ENCODE results near the gene SLC35F4. TPM values are rescaled to one million over a fixed set of nuclear protein-coding genes. Genes with fewer than 3 reads are reported as not detected.

The SLC35F4 gene
- total and polyA plus RNA-seq, 2 donors (not counting 1 experiment from before 2014, with no cell fraction given) = not detected

- H3K4me1 Mint-ChIP-seq = no peaks in the 10 kb centered on the region
- Histone ChIP-seq H3K9me3 (ENCODE audit: control extremely low read depth in 1 of 3, control insufficient read depth in 2 of 3, insufficient read depth in 1 of 3, low read length in 2 of 3) (peaks cover 0 to 9% (median 0%) of the 10 kb centered on the region in 3 donors), H3K27ac (ENCODE audit: low read length in 2 of 2) (no peak overlapping the region), H3K4me2 (replicated peaks; ENCODE audit: low read depth, low read length, poor library complexity, severe bottlenecking) (no peak overlapping the region), H3K27me3 (replicated peaks in 1 of 4; ENCODE audit: control extremely low read depth in 1 of 4, control insufficient read depth in 3 of 4, insufficient read depth in 4 of 4, low read length in 3 of 4) (no peaks in the 10 kb centered on the region), H4K20me1 (ENCODE audit: control insufficient read depth, insufficient read depth, low read length, poor library complexity, severe bottlenecking) (no peaks in the 10 kb centered on the region), H3K4me3 (ENCODE audit: control extremely low read depth in 1 of 5, extremely low read depth in 1 of 5, insufficient read depth in 1 of 5, low read depth in 2 of 5, low read length in 4 of 5) (no peak overlapping the region), H3K9ac (ENCODE audit: low read length) (no peak overlapping the region), H3K36me3 (replicated peaks in 1 of 2; ENCODE audit: control extremely low read depth in 1 of 2, control insufficient read depth in 1 of 2, extremely low read depth in 1 of 2, insufficient read depth in 2 of 2, low read length in 1 of 2) (no peaks in the 10 kb centered on the region), H2AFZ (ENCODE audit: insufficient read depth, low read depth, low read length, poor library complexity, severe bottlenecking) (no peak overlapping the region), H3K4me1 (ENCODE audit: control insufficient read depth in 2 of 2, insufficient read depth in 2 of 2, low read length in 2 of 2) (no peaks in the 10 kb centered on the region), H3K79me2 (ENCODE audit: control insufficient read depth, insufficient read depth, low read length) (no peaks in the 10 kb centered on the region)
- DNase-seq (no peak), ATAC-seq (ENCODE audit: low read depth) (no peak)
- no peak overlapping the region for H3K27ac Mint-ChIP-seq
- H3K27me3 Mint-ChIP-seq = no peaks in the 10 kb centered on the region
- H3K4me3 Mint-ChIP-seq = no peak overlapping the region
- intact Hi-C loops (cut with micrococcal nuclease) = no loop called here
- CTCF ChIA-PET = no interaction called here
- POLR2A ChIA-PET = no interaction called here
- TF ChIP-seq CTCF (IDR thresholded peaks at IDR 0.05) = no peak
- TF ChIP-seq EZH2 (IDR thresholded peaks at IDR 0.05; ENCODE audit: borderline replicate concordance, insufficient read depth, low read depth, low read length, poor library complexity, severe bottlenecking) = no peak
- H3K9me3 Mint-ChIP-seq (ENCODE audit: insufficient read depth) = peaks cover 29% of the 10 kb centered on the region
Observed at GRCh38 chr14:57519043-57519442, 346.8 kb downstream of the SLC35F4 start.
